Loucy (cell line): Measurements from ENCODE around the gene TIMP2.
"Not testable (repeated sequence)": the region's sequence is repeated elsewhere in the genome, so short reads cannot be mapped to it uniquely, and the experiment has no call there.

Source experiments
- H2AFZ ChIP-seq: fragments of 200-600 bp; sonication (generic); 2 replicates; pipeline ENCODE4 v1.6.0; 2016; ENCODE audit warnings: antibody characterized with exemption, mild to moderate bottlenecking, low read length, moderate library complexity
- H3F3A ChIP-seq: fragments of 200-600 bp; 2 replicates; pipeline ENCODE4 v1.6.0; 2016; ENCODE audit warnings: antibody characterized with exemption, low read depth, mild to moderate bottlenecking
- H3K27me3 ChIP-seq: fragments of 200-600 bp; sonication (generic); 2 replicates; pipeline ENCODE4 v1.6.1; 2014; ENCODE audit warnings: low read length, mild to moderate bottlenecking; ENCODE audit not compliant: insufficient read depth, poor library complexity, severe bottlenecking
- H3K36me3 ChIP-seq: fragments of 200-600 bp; sonication (generic); 2 replicates; pipeline ENCODE4 v1.6.1; 2016; ENCODE audit warnings: low read length; ENCODE audit not compliant: insufficient read depth
- H3K4me1 ChIP-seq: fragments of 200-600 bp; sonication (generic); 2 replicates; pipeline ENCODE4 v1.5.1; 2014; ENCODE audit warnings: low read length, mild to moderate bottlenecking; ENCODE audit not compliant: insufficient read depth, poor library complexity, severe bottlenecking
- H3K4me2 ChIP-seq: fragments of 200-600 bp; sonication (generic); 2 replicates; pipeline ENCODE4 v1.6.0; 2014; ENCODE audit warnings: antibody characterized with exemption, low read length, low read depth, mild to moderate bottlenecking; ENCODE audit not compliant: poor library complexity, severe bottlenecking
- H3K4me3 ChIP-seq: fragments of 200-600 bp; sonication (generic); 2 replicates; pipeline ENCODE4 v1.5.1; 2014; ENCODE audit warnings: low read length, mild to moderate bottlenecking, mixed read lengths; ENCODE audit not compliant: poor library complexity, severe bottlenecking
- H3K79me2 ChIP-seq: fragments of 200-600 bp; sonication (generic); 2 replicates; pipeline ENCODE4 v1.6.1; 2014; ENCODE audit warnings: low read length; ENCODE audit not compliant: insufficient read depth
- H3K9ac ChIP-seq: fragments of 200-600 bp; sonication (generic); 2 replicates; pipeline ENCODE4 v1.6.0; 2014; ENCODE audit warnings: mild to moderate bottlenecking, low read depth, low read length, moderate library complexity; ENCODE audit not compliant: poor library complexity, severe bottlenecking
- H3K9me2 ChIP-seq: fragments of 200-600 bp; sonication (generic); replicated peaks from 2 replicates; pipeline ENCODE4 v1.6.1; 2016; ENCODE audit warnings: low read depth, low read length, mixed read lengths
- H3K9me3 ChIP-seq: fragments of 200-600 bp; sonication (generic); 2 replicates; pipeline ENCODE4 v1.6.1; 2014; ENCODE audit warnings: mild to moderate bottlenecking, antibody characterized with exemption, low read length, low read depth; ENCODE audit not compliant: insufficient read depth
- H4K20me1 ChIP-seq: fragments of 200-600 bp; sonication (generic); 2 replicates; pipeline ENCODE4 v1.6.0; 2014; ENCODE audit warnings: antibody characterized with exemption, low read length, mild to moderate bottlenecking; ENCODE audit not compliant: insufficient read depth, poor library complexity, severe bottlenecking
- EZH2phosphoT487 ChIP-seq: fragments of 200-600 bp; IDR thresholded peaks from 2 replicates; pipeline ENCODE4 v1.6.1; 2018; ENCODE audit warnings: antibody characterized with exemption, mild to moderate bottlenecking, moderate library complexity, borderline replicate concordance
- TF ChIP-seq, protein P1 (sequence below): fragments of 200-600 bp; sonication (generic); conservative IDR thresholded peaks from 2 replicates; pipeline ENCODE4 v1.5.1; 2014; ENCODE audit warnings: mild to moderate bottlenecking, antibody characterized with exemption, low read length

Gene TIMP2

GRCh38 chr17:78891406-78892061 is 33.7 kb downstream of the TIMP2 start:
- Histone ChIP-seq H4K20me1 (no peaks in the 10 kb centered on the region), H3K9me2 (no peaks in the 10 kb centered on the region), H3K27me3 (no peaks in the 10 kb centered on the region), H3K9me3 (no peaks in the 10 kb centered on the region), H2AFZ (no peak overlapping the region), H3F3A (no peaks in the 10 kb centered on the region), H3K9ac (no peak overlapping the region), H3K4me3 (no peak overlapping the region), H3K4me2 (no peak overlapping the region), H3K79me2 (0 out of 2 replicates have a peak, but pooled peaks cover 4% of the 10 kb centered on the region), H3K36me3 (no peaks in the 10 kb centered on the region; the same call in 1 of the 2 replicates), H3K4me1 (no peaks in the 10 kb centered on the region)
- TF ChIP-seq, protein P1, sequence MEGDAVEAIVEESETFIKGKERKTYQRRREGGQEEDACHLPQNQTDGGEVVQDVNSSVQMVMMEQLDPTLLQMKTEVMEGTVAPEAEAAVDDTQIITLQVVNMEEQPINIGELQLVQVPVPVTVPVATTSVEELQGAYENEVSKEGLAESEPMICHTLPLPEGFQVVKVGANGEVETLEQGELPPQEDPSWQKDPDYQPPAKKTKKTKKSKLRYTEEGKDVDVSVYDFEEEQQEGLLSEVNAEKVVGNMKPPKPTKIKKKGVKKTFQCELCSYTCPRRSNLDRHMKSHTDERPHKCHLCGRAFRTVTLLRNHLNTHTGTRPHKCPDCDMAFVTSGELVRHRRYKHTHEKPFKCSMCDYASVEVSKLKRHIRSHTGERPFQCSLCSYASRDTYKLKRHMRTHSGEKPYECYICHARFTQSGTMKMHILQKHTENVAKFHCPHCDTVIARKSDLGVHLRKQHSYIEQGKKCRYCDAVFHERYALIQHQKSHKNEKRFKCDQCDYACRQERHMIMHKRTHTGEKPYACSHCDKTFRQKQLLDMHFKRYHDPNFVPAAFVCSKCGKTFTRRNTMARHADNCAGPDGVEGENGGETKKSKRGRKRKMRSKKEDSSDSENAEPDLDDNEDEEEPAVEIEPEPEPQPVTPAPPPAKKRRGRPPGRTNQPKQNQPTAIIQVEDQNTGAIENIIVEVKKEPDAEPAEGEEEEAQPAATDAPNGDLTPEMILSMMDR: no peak

DNA sequence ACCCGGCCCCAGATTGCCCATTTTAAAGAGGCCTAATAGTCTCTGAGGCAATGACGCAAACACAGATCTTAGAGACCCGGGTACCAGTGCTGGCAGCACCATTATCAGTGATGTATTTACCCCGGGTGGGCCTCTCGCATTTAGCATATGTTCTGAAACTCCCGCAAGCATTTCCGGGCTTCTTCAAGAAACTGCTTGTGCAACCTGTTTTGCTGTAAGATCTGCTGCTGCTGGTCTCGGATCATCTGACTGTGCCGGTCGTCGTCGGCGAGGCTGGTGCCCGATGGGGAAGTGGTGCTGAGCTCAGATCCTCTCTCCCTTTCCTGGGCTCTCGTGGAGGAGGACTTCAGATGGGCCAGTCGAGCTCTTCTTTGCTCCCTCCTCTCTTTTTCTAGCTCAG is 34.7 kb downstream of the TIMP2 start:
- TF ChIP-seq EZH2phosphoT487: no peak
- TF ChIP-seq, protein P1: no peak
- Histone ChIP-seq H3K9ac (no peak overlapping the region), H4K20me1 (no peaks in the 10 kb centered on the region), H3K9me3 (no peaks in the 10 kb centered on the region), H3K9me2 (no peaks in the 10 kb centered on the region), H2AFZ (no peak overlapping the region), H3K4me3 (no peak overlapping the region), H3K4me2 (no peak overlapping the region), H3K27me3 (no peaks in the 10 kb centered on the region), H3F3A (no peaks in the 10 kb centered on the region), H3K36me3 (no peaks in the 10 kb centered on the region; the same call in 1 of the 2 replicates), H3K79me2 (0 out of 2 replicates have a peak, but pooled peaks cover 4% of the 10 kb centered on the region), H3K4me1 (no peaks in the 10 kb centered on the region)

GRCh38 chr17:78890096-78890495 is 35.1 kb downstream of the TIMP2 start:
- not testable (repeated sequence) for H3K27me3 ChIP-seq, H3F3A ChIP-seq, H3K79me2 ChIP-seq, H3K4me1 ChIP-seq, H3K9me3 ChIP-seq, H3K4me2 ChIP-seq, H2AFZ ChIP-seq, H3K9me2 ChIP-seq, H3K9ac ChIP-seq, H4K20me1 ChIP-seq, H3K36me3 ChIP-seq, H3K4me3 ChIP-seq

- Histone ChIP-seq H2AFZ (no peak overlapping the region), H3K79me2 (0 out of 2 replicates have a peak, but pooled peaks cover 4% of the 10 kb centered on the region), H4K20me1 (no peaks in the 10 kb centered on the region), H3K27me3 (no peaks in the 10 kb centered on the region), H3K4me2 (no peak overlapping the region), H3K4me1 (no peaks in the 10 kb centered on the region), H3K36me3 (no peaks in the 10 kb centered on the region; the same call in 1 of the 2 replicates), H3F3A (no peaks in the 10 kb centered on the region), H3K9me2 (no peaks in the 10 kb centered on the region), H3K9me3 (no peaks in the 10 kb centered on the region), H3K9ac (no peak overlapping the region), H3K4me3 (no peak overlapping the region)
- no peak for TF ChIP-seq EZH2phosphoT487
- TF ChIP-seq, protein P1: no peak
These were observed 35.7 kb downstream of the TIMP2 start for GRCh38 chr17:78889531-78889930.
